GM23338 (cell line): ENCODE measurements around the gene CXorf65. TPM values are rescaled to one million over a fixed set of nuclear protein-coding genes. Genes with fewer than 3 reads are reported as not detected.
A peak's percentile ranks its signal among the peaks of the same experiment; 100 is the strongest.

Source experiments
- ATAC-seq: fragments of 200-7000 bp; cut with Tn5 transposase; 3 replicates; pipeline ENCODE4 v1.9.1; 2020
- DNase-seq: peaks from one replicate; pipeline ENCODE4 v3.0.0-alpha.2; 2015; ENCODE audit warnings: low spot score
- H2AFZ ChIP-seq: fragments of 200-600 bp; sonication (generic); 2 replicates; pipeline ENCODE4 v1.8.0; 2016; ENCODE audit warnings: antibody characterized with exemption, mild to moderate bottlenecking, moderate library complexity
- H3F3A ChIP-seq: fragments of 200-600 bp; sonication (generic); replicated peaks from 2 replicates; pipeline ENCODE4 v1.8.0; 2017; ENCODE audit warnings: antibody characterized with exemption, mixed run types, low read depth
- H3K27ac ChIP-seq: fragments of 200-600 bp; sonication (generic); 2 replicates; pipeline ENCODE4 v1.6.1; 2016; ENCODE audit warnings: low read depth
- H3K27me3 ChIP-seq: fragments of 200-600 bp; sonication (generic); 2 replicates; pipeline ENCODE4 v1.8.0; 2016; ENCODE audit warnings: mild to moderate bottlenecking, mixed run types, moderate library complexity; ENCODE audit not compliant: insufficient read depth
- H3K36me3 ChIP-seq: fragments of 200-600 bp; sonication (generic); 2 replicates; pipeline ENCODE4 v1.8.0; 2016; ENCODE audit warnings: mild to moderate bottlenecking; ENCODE audit not compliant: insufficient read depth
- H3K4me1 ChIP-seq: fragments of 200-600 bp; sonication (generic); 2 replicates; pipeline ENCODE4 v1.8.0; 2016; ENCODE audit warnings: mild to moderate bottlenecking, moderate library complexity; ENCODE audit not compliant: insufficient read depth
- H3K4me2 ChIP-seq: fragments of 200-600 bp; sonication (generic); 2 replicates; pipeline ENCODE4 v1.7.1; 2017; ENCODE audit warnings: mixed run types
- H3K4me3 ChIP-seq: fragments of 200-600 bp; sonication (generic); 2 replicates; pipeline ENCODE4 v1.6.1; 2016; ENCODE audit warnings: mixed run types
- H3K79me2 ChIP-seq: fragments of 200-600 bp; sonication (generic); replicated peaks from 2 replicates; pipeline ENCODE4 v1.8.0; 2017; ENCODE audit warnings: mild to moderate bottlenecking; ENCODE audit not compliant: insufficient read depth
- H3K9me2 ChIP-seq: fragments of 200-600 bp; sonication (generic); 2 replicates; pipeline ENCODE4 v1.8.0; 2017; ENCODE audit not compliant: insufficient read depth
- H4K20me1 ChIP-seq: fragments of 200-600 bp; sonication (generic); replicated peaks from 2 replicates; pipeline ENCODE4 v1.8.0; 2017; ENCODE audit warnings: mild to moderate bottlenecking; ENCODE audit not compliant: insufficient read depth
- H3K27ac Mint-ChIP-seq: 2 replicates; pipeline ENCODE4 v1.8.0; 2020; ENCODE audit warnings: inconsistent platforms, mild to moderate bottlenecking, moderate library complexity, mixed read lengths
- H3K27me3 Mint-ChIP-seq: 3 replicates; pipeline ENCODE4 v1.8.0; 2022; ENCODE audit warnings: low read depth, mild to moderate bottlenecking, moderate library complexity, mixed read lengths, inconsistent platforms; ENCODE audit not compliant: insufficient read depth, poor library complexity
- H3K36me3 Mint-ChIP-seq: 3 replicates; pipeline ENCODE4 v1.8.0; 2021; ENCODE audit warnings: low read depth, mild to moderate bottlenecking, inconsistent platforms, moderate library complexity, mixed read lengths
- H3K4me1 Mint-ChIP-seq: 3 replicates; pipeline ENCODE4 v1.8.0; 2020; ENCODE audit warnings: mild to moderate bottlenecking, inconsistent platforms, mixed read lengths
- H3K4me3 Mint-ChIP-seq: 3 replicates; pipeline ENCODE4 v1.8.0; 2021; ENCODE audit warnings: moderate library complexity, mild to moderate bottlenecking, inconsistent platforms, mixed read lengths
- H3K9me3 Mint-ChIP-seq: 3 replicates; pipeline ENCODE4 v1.8.0; 2020; ENCODE audit warnings: moderate library complexity, mild to moderate bottlenecking, inconsistent platforms, mixed read lengths
- CREB1 ChIP-seq: fragments of 250-450 bp; sonication (Bioruptor Pico); IDR thresholded peaks from 2 replicates; pipeline ENCODE4 v1.5.0; 2020; ENCODE audit warnings: low read depth, mild to moderate bottlenecking, moderate library complexity
- CTCF ChIP-seq, 2 experiments: fragments of 200-600 bp in 1 of 2; sonication (generic) in 1 of 2; conservative IDR thresholded peaks; 2 replicates each; pipeline versions ENCODE4 v1.5.1 to v1.6.1; 2016 to 2017; ENCODE audit warnings: antibody characterized with exemption in 2 of 2, low read depth in 2 of 2, mild to moderate bottlenecking in 2 of 2, moderate library complexity in 1 of 2
- ETS1 ChIP-seq: IDR thresholded peaks from 2 replicates; pipeline ENCODE4 v1.6.1; 2016; ENCODE audit warnings: antibody characterized with exemption
- EZH2 ChIP-seq: fragments of 200-600 bp; sonication (generic); IDR thresholded peaks from one replicate; pipeline ENCODE4 v1.8.0; 2017; ENCODE audit warnings: antibody characterized with exemption, mild to moderate bottlenecking, low read depth; ENCODE audit not compliant: unreplicated experiment
- EZH2phosphoT487 ChIP-seq: fragments of 200-600 bp; sonication (generic); IDR thresholded peaks from one replicate; pipeline ENCODE4 v1.8.1; 2018; ENCODE audit warnings: antibody characterized with exemption; ENCODE audit not compliant: unreplicated experiment
- JUNB ChIP-seq: IDR thresholded peaks from one replicate; pipeline ENCODE4 v1.6.1; 2016; ENCODE audit warnings: antibody characterized with exemption; ENCODE audit not compliant: unreplicated experiment
- NANOG ChIP-seq: IDR thresholded peaks from 2 replicates; pipeline ENCODE4 v1.6.1; 2016; ENCODE audit warnings: antibody characterized with exemption, borderline replicate concordance
- POLR2AphosphoS5 ChIP-seq: IDR thresholded peaks from 2 replicates; pipeline ENCODE4 v1.6.1; 2016; ENCODE audit warnings: antibody characterized with exemption, low read depth
- REST ChIP-seq: IDR thresholded peaks from one replicate; pipeline ENCODE4 v1.6.1; 2018; ENCODE audit warnings: antibody characterized with exemption; ENCODE audit not compliant: unreplicated experiment
- STAT1 ChIP-seq: IDR thresholded peaks from one replicate; pipeline ENCODE4 v1.6.1; 2016; ENCODE audit warnings: antibody characterized with exemption; ENCODE audit not compliant: unreplicated experiment
- ZNF114 ChIP-seq: fragments of 250-450 bp; sonication (Bioruptor Pico); IDR thresholded peaks from 2 replicates; pipeline ENCODE4 v1.5.0; 2020; ENCODE audit warnings: mild to moderate bottlenecking, moderate library complexity
- ZNF331 ChIP-seq: fragments of 250-450 bp; sonication (Bioruptor Pico); IDR thresholded peaks from 2 replicates; pipeline ENCODE4 v1.5.0; 2020; ENCODE audit warnings: low read depth, mild to moderate bottlenecking, moderate library complexity
- ZNF462 ChIP-seq: fragments of 250-450 bp; sonication (Bioruptor Pico); IDR thresholded peaks from 2 replicates; pipeline ENCODE4 v1.5.0; 2020; ENCODE audit warnings: mild to moderate bottlenecking, moderate library complexity
- polyA plus RNA-seq: library from polyadenylated mRNA; unstranded; fragments of >200 nt; fragmentation: Nextera tagmentation; extraction: Ambion mirVana; gene quantifications from 2 replicates; pipeline ENCODE4 v1.2.1, GENCODE V29; 2016
- total RNA-seq: library from RNA; depleted of rRNA; stranded (reverse); fragments of >200 nt; shearing (Covaris generic); gene quantifications from 2 replicates; pipeline ENCODE4 v1.2.3, GENCODE V29; 2014

Gene CXorf65
- total and polyA plus RNA-seq, 2 experiments from 2014 or later = 0.79 TPM; not detected in 1

- H3K9me2 ChIP-seq = no peaks in the 10 kb centered on the region
- H3K4me3 Mint-ChIP-seq = peak within 1 kb of the TSS; percentile 97
- H3K27me3 Mint-ChIP-seq = peaks cover 6% of the 10 kb centered on the region
- no peak for TF ChIP-seq CTCF (conservative IDR thresholded peaks at IDR 0.05; ENCODE audit: low read depth in 2 of 2)
- TF ChIP-seq ZNF331 (CRISPR knock-in tag) = peak; percentile 35; the same call in 1 of the 2 replicates
- peak; percentile 87 for TF ChIP-seq CREB1 (CRISPR knock-in tag)
- TF ChIP-seq NANOG = no peak
- TF ChIP-seq POLR2AphosphoS5 = peak; percentile 57
- TF ChIP-seq ZNF462 = no peak
- TF ChIP-seq JUNB = no peak
- no peak for TF ChIP-seq ETS1
- TF ChIP-seq EZH2 = no peak
- TF ChIP-seq ZNF114 (CRISPR knock-in tag) = peak; percentile 98
- TF ChIP-seq STAT1 = no peak
- no peak for TF ChIP-seq EZH2phosphoT487
- TF ChIP-seq REST = no peak
- peak within 1 kb of the TSS; percentile 76 for H3K4me3 ChIP-seq
- no peaks in the 10 kb centered on the region for H3K9me3 Mint-ChIP-seq
- H3K27me3 ChIP-seq = no peaks in the 10 kb centered on the region
- H3K27ac Mint-ChIP-seq = peak within 1 kb of the TSS; percentile 96
- H3F3A ChIP-seq = no peaks in the 10 kb centered on the region
- DNase-seq (peak; percentile 90), ATAC-seq (peak; percentile 98)
- H3K79me2 ChIP-seq = peaks cover 39% of the 10 kb centered on the region
- peak within 1 kb of the TSS; percentile 86; the same call in 1 of the 2 replicates for H2AFZ ChIP-seq
- H3K4me1 ChIP-seq = peaks cover 5% of the 10 kb centered on the region; the same call in 1 of the 2 replicates
- peak within 1 kb of the TSS; percentile 84 for H3K27ac ChIP-seq
- no peaks in the 10 kb centered on the region for H4K20me1 ChIP-seq
- H3K4me2 ChIP-seq = peak within 1 kb of the TSS; percentile 83
- peaks cover 5% of the 10 kb centered on the region; the same call in 2 of the 3 replicates for H3K4me1 Mint-ChIP-seq
- H3K36me3 ChIP-seq = no peaks in the 10 kb centered on the region
- peaks cover 7% of the 10 kb centered on the region; the same call in 1 of the 3 replicates for H3K36me3 Mint-ChIP-seq
These were observed 38.3 kb downstream of the CXorf65 start, which contains the start of gene SNX12 for GRCh38 chrX:71068044-71068918. Gene SNX12, minus strand, starts transcription at chrX:71068334. Its CDS starts 28 bp downstream, at chrX:71068306.
